Natural killer cell (primary cell): ENCODE results near the gene ADGRV1. TPM values are rescaled to one million over a fixed set of nuclear protein-coding genes. Genes with fewer than 3 reads are reported as not detected.
"Not testable (repeated sequence)": the region's sequence is repeated elsewhere in the genome, so short reads cannot be mapped to it uniquely, and the experiment has no call there.

Source experiments
- ATAC-seq, 3 donors: fragments of 150-1000 bp in 2 of 3; fragments of 200-7000 bp in 1 of 3; cut with Tn5 transposase; 1 replicate in 1 of 3; 2 replicates in 2 of 3; pipeline ENCODE4 v1.10.0; 2021; ENCODE audit warnings: mild to moderate bottlenecking in 2 of 3, moderate library complexity in 2 of 3
- DNase-seq, 2 donors: peaks; one replicate each; pipeline versions ENCODE4 v3.0.0 to v3.0.0-alpha.2; 2013 to 2021; ENCODE audit warnings: mixed read lengths in 1 of 2
- H3K27ac ChIP-seq: one replicate; pipeline ENCODE4 v1.5.1; 2013; ENCODE audit warnings: mild to moderate bottlenecking, low read length
- H3K27me3 ChIP-seq: one replicate; pipeline ENCODE4 v1.6.1; 2013; ENCODE audit warnings: low read length; ENCODE audit not compliant: control insufficient read depth, insufficient read depth
- H3K36me3 ChIP-seq: one replicate; pipeline ENCODE4 v1.6.1; 2013; ENCODE audit warnings: low read length; ENCODE audit not compliant: control insufficient read depth, insufficient read depth
- H3K4me1 ChIP-seq: one replicate; pipeline ENCODE4 v1.6.1; 2013; ENCODE audit warnings: low read length; ENCODE audit not compliant: control insufficient read depth, insufficient read depth
- H3K4me3 ChIP-seq: one replicate; pipeline ENCODE4 v1.5.1; 2013; ENCODE audit warnings: low read length
- H3K9me3 ChIP-seq: one replicate; pipeline ENCODE4 v1.6.1; 2013; ENCODE audit warnings: low read length; ENCODE audit not compliant: control insufficient read depth, insufficient read depth
- H3K27ac Mint-ChIP-seq, 2 donors: one replicate each; pipeline ENCODE4 v1.8.0; 2022; ENCODE audit warnings: mild to moderate bottlenecking in 2 of 2, mixed read lengths in 2 of 2, moderate library complexity in 1 of 2
- H3K27me3 Mint-ChIP-seq, 2 donors: one replicate each; pipeline ENCODE4 v1.8.0; 2022; ENCODE audit warnings: low read depth in 2 of 2, mixed read lengths in 2 of 2
- H3K36me3 Mint-ChIP-seq: one replicate; pipeline ENCODE4 v1.8.0; 2022; ENCODE audit warnings: mixed read lengths
- H3K4me1 Mint-ChIP-seq, 2 donors: one replicate each; pipeline ENCODE4 v1.8.0; 2022; ENCODE audit warnings: mixed read lengths in 2 of 2
- H3K4me3 Mint-ChIP-seq: one replicate; pipeline ENCODE4 v1.8.0; 2022; ENCODE audit warnings: mild to moderate bottlenecking, moderate library complexity, mixed read lengths
- H3K9me3 Mint-ChIP-seq, 2 donors: one replicate each; pipeline ENCODE4 v1.8.0; 2022; ENCODE audit warnings: mixed read lengths in 2 of 2
- WGBS: methylation state at CpG from one replicate; pipeline ENCODE4 v1.1.7; 2013; ENCODE audit warnings: missing lambda C conversion rate; ENCODE audit not compliant: insufficient coverage; 5-methylcytosine and 5-hydroxymethylcytosine counted together
- intact Hi-C: fragments of 100-400 bp; cut with micrococcal nuclease; formaldehyde crosslinking; loops from one replicate; pipeline ENCODE4 v1.14.2; 2022
- total RNA-seq, 4 donors: library from RNA; stranded (reverse); fragments of 120-200 nt in 1 of 4; gene quantifications; one replicate each; pipeline versions ENCODE4 v1.2.3 to v1.2.4, GENCODE V29; 2013 to 2022
- TF ChIP-seq, protein P1 (sequence below): fragments of 200-600 bp; IDR thresholded peaks from one replicate; pipeline ENCODE4 v1.8.0; 2022; ENCODE audit warnings: antibody characterized with exemption

ADGRV1 gene
- total RNA-seq, 3 donors from 2014 or later (not counting 1 experiment from before 2014, with no cell fraction given), result 0.50 to 0.71 TPM; not detected in 1

DNA sequence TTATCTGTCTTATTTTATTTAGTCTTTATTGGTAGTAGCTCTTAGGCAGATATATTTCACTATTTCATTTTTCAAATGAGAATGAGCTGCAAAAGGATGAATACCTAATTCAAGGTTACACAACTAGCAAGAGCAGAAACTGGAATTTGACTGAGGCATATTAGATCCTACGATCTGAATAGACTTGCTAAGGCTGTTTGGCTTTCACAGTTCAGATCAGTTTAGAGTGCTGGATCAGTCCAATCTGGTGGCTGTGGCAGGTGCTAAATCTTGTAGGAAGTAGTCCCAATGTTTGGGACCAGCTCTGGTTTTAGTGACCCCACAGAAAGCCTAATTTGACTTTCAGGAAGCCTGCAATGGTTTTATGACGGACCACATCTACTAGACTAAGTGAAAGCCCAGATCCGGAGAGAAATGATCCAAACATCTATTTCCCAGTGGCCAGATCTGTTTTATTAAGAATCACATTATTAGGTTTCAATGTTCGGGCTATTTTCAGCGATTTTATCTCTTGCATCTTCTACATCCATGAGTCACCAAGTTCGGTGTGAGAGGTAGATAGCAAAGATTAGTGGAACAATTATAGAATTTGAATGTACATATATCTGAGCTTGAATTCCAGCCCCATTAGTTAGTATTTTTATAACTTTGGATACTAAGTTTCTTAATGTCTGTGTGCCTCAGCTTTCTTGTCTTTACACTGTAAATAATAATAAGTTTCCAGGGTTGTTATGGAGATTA is 359.5 kb downstream of the ADGRV1 start:
- Mint-ChIP-seq H3K27me3 (peaks cover 5 to 19% of the 10 kb centered on the region in 2 donors), H3K9me3 (no peaks in the 10 kb centered on the region), H3K4me3 (no peak overlapping the region), H3K36me3 (no peaks in the 10 kb centered on the region), H3K27ac (no peak overlapping the region), H3K4me1 (no peaks in the 10 kb centered on the region)
- no peak for ATAC-seq
- TF ChIP-seq, protein P1, sequence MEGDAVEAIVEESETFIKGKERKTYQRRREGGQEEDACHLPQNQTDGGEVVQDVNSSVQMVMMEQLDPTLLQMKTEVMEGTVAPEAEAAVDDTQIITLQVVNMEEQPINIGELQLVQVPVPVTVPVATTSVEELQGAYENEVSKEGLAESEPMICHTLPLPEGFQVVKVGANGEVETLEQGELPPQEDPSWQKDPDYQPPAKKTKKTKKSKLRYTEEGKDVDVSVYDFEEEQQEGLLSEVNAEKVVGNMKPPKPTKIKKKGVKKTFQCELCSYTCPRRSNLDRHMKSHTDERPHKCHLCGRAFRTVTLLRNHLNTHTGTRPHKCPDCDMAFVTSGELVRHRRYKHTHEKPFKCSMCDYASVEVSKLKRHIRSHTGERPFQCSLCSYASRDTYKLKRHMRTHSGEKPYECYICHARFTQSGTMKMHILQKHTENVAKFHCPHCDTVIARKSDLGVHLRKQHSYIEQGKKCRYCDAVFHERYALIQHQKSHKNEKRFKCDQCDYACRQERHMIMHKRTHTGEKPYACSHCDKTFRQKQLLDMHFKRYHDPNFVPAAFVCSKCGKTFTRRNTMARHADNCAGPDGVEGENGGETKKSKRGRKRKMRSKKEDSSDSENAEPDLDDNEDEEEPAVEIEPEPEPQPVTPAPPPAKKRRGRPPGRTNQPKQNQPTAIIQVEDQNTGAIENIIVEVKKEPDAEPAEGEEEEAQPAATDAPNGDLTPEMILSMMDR, result no peak
- peaks cover 3% of the 10 kb centered on the region for H3K27me3 ChIP-seq
- no peaks in the 10 kb centered on the region for H3K9me3 ChIP-seq
- H3K4me1 ChIP-seq, result no peaks in the 10 kb centered on the region
- H3K36me3 ChIP-seq, result no peaks in the 10 kb centered on the region
- intact Hi-C loops, result no loop called here
- WGBS, result 84% methylated on average over 3 of the region's 6 CpGs
- DNase-seq, result no peak
- H3K4me3 ChIP-seq, result no peak overlapping the region
- no peak overlapping the region for H3K27ac ChIP-seq

DNA sequence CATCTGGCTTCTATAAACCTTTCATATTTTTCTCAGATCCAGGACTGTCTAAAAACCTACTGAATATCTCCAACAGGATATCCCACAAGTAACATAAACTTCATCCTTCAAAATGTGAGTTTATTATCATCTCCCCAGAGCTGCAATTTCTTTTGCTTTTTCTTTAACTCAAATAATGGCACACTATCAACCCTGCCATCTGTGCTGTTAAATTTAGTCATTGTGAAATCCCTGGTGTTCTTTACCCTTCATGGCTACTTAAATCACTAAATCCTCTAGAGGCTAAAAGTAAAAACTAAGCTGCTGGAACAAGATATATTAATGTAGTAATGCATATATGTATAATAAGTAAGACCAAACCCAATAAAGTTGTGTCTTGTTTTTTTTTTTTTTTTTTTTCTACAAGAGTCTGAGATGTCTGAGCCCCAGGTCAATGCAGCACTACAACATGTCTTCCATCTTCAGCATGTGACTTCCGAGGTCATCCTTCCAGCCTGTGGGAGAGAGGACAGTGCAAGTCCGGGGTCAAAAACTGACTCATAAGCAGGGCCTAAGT is 362.9 kb downstream of the ADGRV1 start:
- Histone ChIP-seq H3K27ac (no peak overlapping the region), H3K4me1 (no peaks in the 10 kb centered on the region), H3K36me3 (no peaks in the 10 kb centered on the region), H3K27me3 (no peaks in the 10 kb centered on the region), H3K9me3 (no peaks in the 10 kb centered on the region), H3K4me3 (no peak overlapping the region)
- Mint-ChIP-seq H3K9me3 (no peaks in the 10 kb centered on the region), H3K4me3 (no peak overlapping the region), H3K36me3 (no peaks in the 10 kb centered on the region), H3K27me3 (peaks cover 3 to 11% of the 10 kb centered on the region in 2 donors), H3K27ac (no peak overlapping the region), H3K4me1 (no peaks in the 10 kb centered on the region)
- TF ChIP-seq, protein P1, result no peak
- 84% methylated on average over 2 of the region's 2 CpGs for WGBS
- ATAC-seq, result no peak
- intact Hi-C loops, result no loop called here
- no peak for DNase-seq

DNA sequence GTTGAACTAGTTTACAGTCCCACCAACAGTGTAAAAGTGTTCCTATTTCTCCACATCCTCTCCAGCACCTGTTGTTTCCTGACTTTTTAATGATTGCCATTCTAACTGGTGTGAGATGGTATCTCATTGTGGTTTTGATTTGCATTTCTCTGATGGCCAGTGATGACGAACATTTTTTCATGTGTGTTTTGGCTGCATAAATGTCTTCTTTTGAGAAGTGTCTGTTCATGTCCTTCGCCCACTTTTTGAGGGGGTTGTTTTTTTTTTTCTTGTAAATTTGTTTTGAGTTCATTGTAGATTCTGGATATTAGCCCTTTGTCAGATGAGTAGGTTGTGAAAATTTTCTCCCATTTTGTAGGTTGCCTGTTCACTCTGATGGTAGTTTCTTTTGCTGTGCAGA is 365.6 kb downstream of the ADGRV1 start:
- DNase-seq, H3K27me3 ChIP-seq, H3K4me3 Mint-ChIP-seq, H3K27me3 Mint-ChIP-seq, H3K4me1 Mint-ChIP-seq, H3K27ac Mint-ChIP-seq, intact Hi-C loops, H3K27ac ChIP-seq, ATAC-seq, H3K36me3 ChIP-seq, H3K9me3 ChIP-seq, H3K9me3 Mint-ChIP-seq, H3K4me1 ChIP-seq, H3K36me3 Mint-ChIP-seq, H3K4me3 ChIP-seq: not testable (repeated sequence)
- 29% methylated on average over 1 of the region's 2 CpGs for WGBS

DNA sequence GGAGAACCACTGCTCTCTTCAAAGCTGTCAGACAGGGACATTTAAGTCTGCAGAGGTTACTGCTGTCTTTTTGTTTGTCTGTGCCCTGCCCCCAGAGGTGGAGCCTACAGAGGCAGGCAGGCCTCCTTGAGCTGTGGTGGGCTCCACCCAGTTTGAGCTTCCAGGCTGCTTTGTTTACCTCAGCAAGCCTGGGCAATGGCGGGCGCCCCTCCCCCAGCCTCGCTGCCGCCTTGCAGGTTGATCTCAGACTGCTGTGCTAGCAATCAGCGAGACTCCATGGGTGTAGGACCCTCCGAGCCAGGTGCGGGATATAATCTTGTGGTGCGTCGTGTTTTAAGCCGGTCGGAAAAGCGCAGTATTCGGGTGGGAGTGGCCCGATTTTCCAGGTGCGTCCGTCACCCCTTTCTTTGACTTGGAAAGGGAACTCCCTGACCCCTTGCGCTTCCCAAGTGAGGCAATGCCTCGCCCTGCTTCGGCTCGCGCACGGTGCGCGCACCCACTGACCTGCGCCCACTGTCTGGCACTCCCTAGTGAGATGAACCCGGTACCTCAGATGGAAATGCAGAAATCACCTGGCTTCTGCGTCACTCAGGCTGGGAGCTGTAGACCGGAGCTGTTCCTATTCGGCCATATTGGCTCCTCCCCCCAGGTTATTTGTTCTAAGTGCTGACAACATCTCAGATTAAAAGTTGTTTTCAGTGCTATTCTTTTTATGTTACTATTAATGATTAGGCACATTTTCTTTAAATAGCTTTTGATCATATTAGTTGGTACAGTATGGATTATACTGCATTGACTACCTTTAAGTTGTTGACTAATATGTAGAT is 370.6 kb downstream of the ADGRV1 start:
- H3K36me3 ChIP-seq, H3K4me3 Mint-ChIP-seq, H3K4me1 Mint-ChIP-seq, H3K4me3 ChIP-seq, H3K27ac Mint-ChIP-seq, ATAC-seq, intact Hi-C loops, H3K9me3 Mint-ChIP-seq, H3K4me1 ChIP-seq, H3K27me3 ChIP-seq, H3K9me3 ChIP-seq, DNase-seq, H3K27ac ChIP-seq, H3K36me3 Mint-ChIP-seq: not testable (repeated sequence)
- peaks cover 12% of the 10 kb centered on the region in 2 donors for H3K27me3 Mint-ChIP-seq
- 91% methylated on average over 21 of the region's 29 CpGs for WGBS
